H1 (cell line): ENCODE results near the gene MVP. TPM values are rescaled to one million over a fixed set of nuclear protein-coding genes. Genes with fewer than 3 reads are reported as not detected.
A peak's percentile ranks its signal among the peaks of the same experiment; 100 is the strongest.

ENCODE experiments used
- CTCF ChIA-PET: fragments of 300-600 bp; sonication (Branson Sonifier 250); formaldehyde crosslinking; loops from one replicate; lab custom pipeline; 2021; ENCODE audit not compliant: partially characterized antibody; lab: Charles Lee
- POLR2A ChIA-PET: fragments of 300-600 bp; sonication (Branson Sonifier 250); formaldehyde crosslinking; loops from one replicate; lab custom pipeline; 2021; ENCODE audit warnings: inconsistent platforms; ENCODE audit not compliant: partially characterized antibody; lab: Charles Lee
- DNase-seq, 2 experiments: peaks; one replicate each; pipeline versions ENCODE4 v3.0.0 to v3.0.0-alpha.2; 2010 to 2022; ENCODE audit warnings: low spot score in 2 of 2, low read depth in 1 of 2, mixed read lengths in 1 of 2
- FAIRE-seq: peaks from 2 replicates; lab custom pipeline; 2011; peaks lifted over from hg19 to GRCh38; lab: Jason Lieb, UNC
- H2AFZ ChIP-seq: 2 replicates; pipeline ENCODE4 v1.8.1; 2012; ENCODE audit warnings: low read length, inconsistent platforms
- H2AK5ac ChIP-seq: 2 replicates; pipeline ENCODE4 v1.6.1; 2013; ENCODE audit warnings: low read depth, low read length
- H2BK120ac ChIP-seq: replicated peaks from 2 replicates; pipeline ENCODE3; 2013; ENCODE audit warnings: low read depth, low read length, inconsistent platforms
- H2BK12ac ChIP-seq: 2 replicates; pipeline ENCODE4 v1.6.1; 2013; ENCODE audit warnings: low read depth, low read length
- H2BK15ac ChIP-seq: 2 replicates; pipeline ENCODE4 v1.6.1; 2013; ENCODE audit warnings: low read length
- H2BK20ac ChIP-seq: 2 replicates; pipeline ENCODE4 v1.6.1; 2013; ENCODE audit warnings: low read length
- H2BK5ac ChIP-seq: 2 replicates; pipeline ENCODE4 v1.6.1; 2013; ENCODE audit warnings: low read depth, low read length
- H3K14ac ChIP-seq: 2 replicates; pipeline ENCODE4 v1.6.1; 2013; ENCODE audit warnings: inconsistent platforms; ENCODE audit not compliant: insufficient read length
- H3K18ac ChIP-seq: 2 replicates; pipeline ENCODE4 v1.6.1; 2013; ENCODE audit warnings: low read length; ENCODE audit errors: extremely low read depth
- H3K23ac ChIP-seq: 2 replicates; pipeline ENCODE4 v1.6.1; 2013; ENCODE audit warnings: inconsistent platforms; ENCODE audit not compliant: insufficient read length
- H3K23me2 ChIP-seq: 2 replicates; pipeline ENCODE4 v1.6.1; 2013; ENCODE audit warnings: low read depth, low read length
- H3K27ac ChIP-seq: 2 replicates; pipeline ENCODE4 v1.6.1; 2011; ENCODE audit warnings: low read depth, low read length, inconsistent platforms
- H3K27me3 ChIP-seq, 4 experiments: replicated peaks in 1 of 4; 1 replicate in 1 of 4; 2 replicates in 3 of 4; pipeline versions ENCODE4 v1.6.1 to v1.8.1; 2011 to 2013; ENCODE audit warnings: low read length in 3 of 4, mild to moderate bottlenecking in 3 of 4, inconsistent platforms in 2 of 4, mixed read lengths in 2 of 4, moderate library complexity in 1 of 4; ENCODE audit not compliant: control insufficient read depth in 3 of 4, insufficient read depth in 3 of 4; ENCODE audit errors: extremely low read depth in 1 of 4
- H3K36me3 ChIP-seq, 4 experiments: 2 replicates each; pipeline versions ENCODE4 v1.6.1 to v1.8.1; 2011 to 2013; ENCODE audit warnings: mild to moderate bottlenecking in 4 of 4, low read length in 3 of 4, moderate library complexity in 2 of 4, control low read depth in 1 of 4, inconsistent platforms in 1 of 4; ENCODE audit not compliant: insufficient read depth in 4 of 4, control insufficient read depth in 2 of 4
- H3K4ac ChIP-seq: replicated peaks from 2 replicates; pipeline ENCODE3; 2013; ENCODE audit warnings: low read length, low read depth, mixed read lengths, inconsistent platforms; ENCODE audit not compliant: insufficient read length
- H3K4me1 ChIP-seq, 4 experiments: replicated peaks in 1 of 4; 1 replicate in 1 of 4; 2 replicates in 3 of 4; pipeline versions ENCODE4 v1.6.1 to v1.8.1; 2011 to 2013; ENCODE audit warnings: low read length in 3 of 4, inconsistent platforms in 2 of 4, mixed read lengths in 1 of 4; ENCODE audit not compliant: insufficient read depth in 4 of 4, control insufficient read depth in 3 of 4
- H3K4me2 ChIP-seq, 2 experiments: 2 replicates each; pipeline versions ENCODE4 v1.6.1 to v1.8.1; 2011 to 2013; ENCODE audit warnings: low read depth in 2 of 2, low read length in 2 of 2, control low read depth in 1 of 2, inconsistent platforms in 1 of 2, mild to moderate bottlenecking in 1 of 2; ENCODE audit not compliant: insufficient read depth in 1 of 2
- H3K4me3 ChIP-seq, 4 experiments: fragments of 200-600, 300-600 bp in 1 of 4; sonication (generic), shearing (Covaris generic), sonication (Bioruptor Twin) in 1 of 4; 2 replicates each; pipeline versions ENCODE4 v1.5.1 to v1.8.1; 2011 to 2016; ENCODE audit warnings: low read length in 4 of 4, low read depth in 3 of 4, control low read depth in 2 of 4, inconsistent platforms in 2 of 4, mild to moderate bottlenecking in 2 of 4, mixed read lengths in 1 of 4, moderate library complexity in 1 of 4; ENCODE audit not compliant: insufficient read depth in 2 of 4; ENCODE audit errors: extremely low read depth in 1 of 4
- H3K56ac ChIP-seq: replicated peaks from 2 replicates; pipeline ENCODE3; 2013; ENCODE audit warnings: low read depth, mild to moderate bottlenecking, mixed read lengths, low read length, inconsistent platforms; ENCODE audit not compliant: insufficient read length
- H3K79me1 ChIP-seq: 2 replicates; pipeline ENCODE4 v1.6.1; 2013; ENCODE audit warnings: low read depth, low read length, control low read depth
- H3K79me2 ChIP-seq, 2 experiments: 2 replicates each; pipeline versions ENCODE4 v1.6.1 to v1.8.1; 2012 to 2013; ENCODE audit warnings: low read length in 2 of 2, mild to moderate bottlenecking in 2 of 2, inconsistent platforms in 1 of 2; ENCODE audit not compliant: insufficient read depth in 2 of 2, control insufficient read depth in 1 of 2
- H3K9ac ChIP-seq, 4 experiments: replicated peaks in 1 of 4; 1 replicate in 1 of 4; 2 replicates in 3 of 4; pipeline versions ENCODE4 v1.6.1 to v1.8.1; 2011 to 2013; ENCODE audit warnings: low read depth in 3 of 4, low read length in 3 of 4, control low read depth in 2 of 4, mild to moderate bottlenecking in 2 of 4, moderate library complexity in 2 of 4, inconsistent platforms in 1 of 4; ENCODE audit errors: extremely low read depth in 1 of 4
- H3K9me3 ChIP-seq, 2 experiments: 2 replicates each; pipeline versions ENCODE4 v1.6.1 to v1.8.1; 2012 to 2013; ENCODE audit warnings: mild to moderate bottlenecking in 2 of 2, moderate library complexity in 2 of 2, control low read depth in 1 of 2, inconsistent platforms in 1 of 2, low read depth in 1 of 2, low read length in 1 of 2, mixed read lengths in 1 of 2; ENCODE audit not compliant: insufficient read depth in 2 of 2
- H4K20me1 ChIP-seq, 2 experiments: replicated peaks in 1 of 2; 2 replicates each; pipeline versions ENCODE3 to v1.8.1; 2011 to 2013; ENCODE audit warnings: inconsistent platforms in 2 of 2, low read length in 2 of 2, mild to moderate bottlenecking in 1 of 2; ENCODE audit not compliant: insufficient read depth in 2 of 2, control insufficient read depth in 1 of 2
- H4K5ac ChIP-seq: 2 replicates; pipeline ENCODE4 v1.6.1; 2013; ENCODE audit warnings: low read length, low read depth, mixed read lengths, inconsistent platforms; ENCODE audit not compliant: insufficient read length
- H4K8ac ChIP-seq: 2 replicates; pipeline ENCODE4 v1.8.0; 2013; ENCODE audit warnings: mild to moderate bottlenecking, moderate library complexity, low read length, inconsistent platforms; ENCODE audit not compliant: insufficient read depth; ENCODE audit errors: extremely low read depth
- H4K91ac ChIP-seq: replicated peaks from 2 replicates; pipeline ENCODE3; 2013; ENCODE audit warnings: low read length, mixed read lengths, inconsistent platforms; ENCODE audit not compliant: insufficient read length
- ASH2L ChIP-seq: fragments of 200-600, 300-600 bp; sonication (generic); IDR thresholded peaks from one replicate; pipeline ENCODE4 v1.7.1; 2017; ENCODE audit warnings: low read length
- CBX5 ChIP-seq: fragments of 300-800, 300-1000 bp; sonication (generic); IDR thresholded peaks from 2 replicates; pipeline ENCODE4 v1.7.1; 2016; ENCODE audit warnings: antibody characterized with exemption, low read length, low read depth
- EZH2 ChIP-seq: fragments of 200-600 bp; sonication (generic); IDR thresholded peaks from 2 replicates; pipeline ENCODE4 v1.7.1; 2012; ENCODE audit warnings: low read depth, mild to moderate bottlenecking, moderate library complexity, low read length, inconsistent platforms; ENCODE audit not compliant: severe bottlenecking
- GABPA ChIP-seq: IDR thresholded peaks from 2 replicates; pipeline ENCODE4 v1.6.1; 2011; ENCODE audit warnings: mild to moderate bottlenecking, low read length, moderate library complexity, borderline replicate concordance; ENCODE audit not compliant: insufficient read depth
- JUND ChIP-seq: IDR thresholded peaks from 2 replicates; pipeline ENCODE4 v1.6.1; 2011; ENCODE audit warnings: mild to moderate bottlenecking, improper control_type of control experiment, low read length
- NRF1 ChIP-seq: IDR thresholded peaks from 2 replicates; pipeline ENCODE4 v1.6.1; 2011; ENCODE audit warnings: mild to moderate bottlenecking, low read depth, low read length, improper control_type of control experiment
- RAD21 ChIP-seq, 2 experiments: IDR thresholded peaks in 1 of 2; conservative IDR thresholded peaks in 1 of 2; 2 replicates each; pipeline ENCODE4 v1.6.1; 2011; ENCODE audit warnings: low read depth in 2 of 2, low read length in 2 of 2, improper control_type of control experiment in 1 of 2, inconsistent platforms in 1 of 2, mild to moderate bottlenecking in 1 of 2, moderate library complexity in 1 of 2
- SIN3A ChIP-seq, 2 experiments: IDR thresholded peaks in 1 of 2; conservative IDR thresholded peaks in 1 of 2; 2 replicates each; pipeline ENCODE4 v1.6.1; 2011 to 2012; ENCODE audit warnings: low read length in 2 of 2, improper control_type of control experiment in 1 of 2, low read depth in 1 of 2, mild to moderate bottlenecking in 1 of 2
- SIX5 ChIP-seq: IDR thresholded peaks from 2 replicates; pipeline ENCODE4 v1.6.1; 2011; ENCODE audit warnings: mild to moderate bottlenecking, low read depth, low read length
- SP1 ChIP-seq: IDR thresholded peaks from 2 replicates; pipeline ENCODE4 v1.6.1; 2011; ENCODE audit warnings: low read depth, low read length
- SP2 ChIP-seq: IDR thresholded peaks from 2 replicates; pipeline ENCODE4 v1.6.1; 2012; ENCODE audit warnings: mild to moderate bottlenecking, low read length, inconsistent platforms
- TAF7 ChIP-seq: optimal IDR thresholded peaks from 2 replicates; pipeline ENCODE3; 2011; ENCODE audit warnings: low read depth, mild to moderate bottlenecking, inconsistent platforms, low read length, moderate library complexity, borderline replicate concordance
- TBP ChIP-seq: IDR thresholded peaks from 2 replicates; pipeline ENCODE4 v1.6.1; 2011; ENCODE audit warnings: low read depth, low read length, improper control_type of control experiment
- TEAD4 ChIP-seq: IDR thresholded peaks from 2 replicates; pipeline ENCODE4 v1.6.1; 2012; ENCODE audit warnings: low read depth, low read length, inconsistent platforms, mixed read lengths
- ZNF274 ChIP-seq: IDR thresholded peaks from 2 replicates; pipeline ENCODE4 v1.7.0; 2012; ENCODE audit warnings: low read length, borderline replicate concordance; ENCODE audit errors: extremely low read depth
- WGBS, 2 experiments: shearing (Covaris generic) in 1 of 2; methylation state at CpG; one replicate each; pipeline versions ENCODE4 v1.1.6 to v1.1.7; 2013 to 2015; ENCODE audit warnings: low lambda C conversion rate in 2 of 2, mixed read lengths in 2 of 2, inconsistent platforms in 1 of 2, low coverage in 1 of 2, missing lambda C conversion rate in 1 of 2; ENCODE audit not compliant: insufficient replicate concordance in 2 of 2, insufficient coverage in 1 of 2, insufficient read length in 1 of 2; ENCODE audit errors: extremely low coverage in 1 of 2, missing lambda C conversion rate in 1 of 2; 5-methylcytosine and 5-hydroxymethylcytosine counted together
- polyA plus RNA-seq, 7 experiments: library from polyadenylated mRNA; depleted of rRNA in 3 of 7; stranded (reverse) in 5 of 7; unstranded in 2 of 7; fragments of >200 nt in 5 of 7; fragments of 200-250 nt in 2 of 7; gene quantifications; 1 replicate in 5 of 7; 2 replicates in 1 of 7; 4 replicates in 1 of 7; pipeline versions ENCODE4 v1.2.1 to v1.2.3, GENCODE V29; 2011 to 2013; ENCODE audit warnings: missing spikeins in 2 of 7, mixed read lengths in 2 of 7
- total RNA-seq: library from RNA; stranded (reverse); fragmentation: NEBNext Ultra II Directional; extraction: Animal tissue kit (Norgen Biotek cat#: 25700); gene quantifications from 2 replicates; pipeline ENCODE4 v1.2.1, GENCODE V29; 2021

MVP gene
- total and polyA plus RNA-seq, 2 of the 8 experiments (the other 6 are each of a cell fraction or from before 2014, with no cell fraction given) = 1.9 TPM

GRCh38 chr16:29850998-29851397 is 30.7 kb downstream of the MVP start:
- no peak overlapping the region for H2BK12ac ChIP-seq
- ChIA-PET POLR2A (interaction anchor here (1.1 to 3.3 kb wide), 3 partner anchors 11 to 31 kb away, joined by 3 to 11 read pairs (median 4); partner anchors contain the start of genes CDIPT and MVP), CTCF (interaction anchor here (0.8 to 15.0 kb wide), 5 partner anchors 11 to 155 kb away, joined by 3 to 212 read pairs (median 4); partner anchors contain the start of genes MVP and PAGR1)
- no peak overlapping the region for H2BK20ac ChIP-seq
- H3K23me2 ChIP-seq = no peaks in the 10 kb centered on the region
- H3K23ac ChIP-seq = no peak overlapping the region
- H3K4me2 ChIP-seq = no peak overlapping the region
- no peak overlapping the region for H4K8ac ChIP-seq
- no peak for DNase-seq
- H3K14ac ChIP-seq = no peak overlapping the region
- no peaks in the 10 kb centered on the region for H3K79me1 ChIP-seq
- H2BK120ac ChIP-seq = no peak overlapping the region
- FAIRE-seq = peak; percentile 48
- no peak overlapping the region for H2BK15ac ChIP-seq
- no peak overlapping the region for H4K91ac ChIP-seq
- no peak overlapping the region for H3K4ac ChIP-seq
- no peak overlapping the region; the same call in 1 of the 2 replicates for H3K18ac ChIP-seq
- no peak overlapping the region for H3K27ac ChIP-seq
- H2AFZ ChIP-seq = no peak overlapping the region
- H3K79me2 ChIP-seq = no peaks in the 10 kb centered on the region
- no peak overlapping the region for H4K5ac ChIP-seq
- no peaks in the 10 kb centered on the region for H4K20me1 ChIP-seq
- H3K9me3 ChIP-seq = no peaks in the 10 kb centered on the region
- no peak overlapping the region for H3K4me3 ChIP-seq
- no peaks in the 10 kb centered on the region for H3K36me3 ChIP-seq
- WGBS, 2 experiments = 92% methylated on average over 3 of the region's 3 CpGs; no CpG with 5 or more reads in 1 of the 2 experiments
- H2BK5ac ChIP-seq = no peak overlapping the region
- no peak overlapping the region for H3K56ac ChIP-seq
- no peaks in the 10 kb centered on the region; a peak in 1 of 7 replicates for H3K4me1 ChIP-seq
- H2AK5ac ChIP-seq = no peak overlapping the region
- H3K27me3 ChIP-seq = no peaks in the 10 kb centered on the region
- no peak overlapping the region for H3K9ac ChIP-seq
- TF ChIP-seq RAD21 (IDR thresholded peaks at IDR 0.05 in 1 of 2, conservative IDR thresholded peaks at IDR 0.05 in 1 of 2; ENCODE audit: low read depth in 2 of 2, low read length in 2 of 2) (no peak), SP2 (no peak), TEAD4 (no peak), SP1 (no peak), TBP (no peak), EZH2 (no peak), TAF7 (no peak), SIX5 (no peak), NRF1 (no peak), CBX5 (no peak), ASH2L (no peak), JUND (no peak), SIN3A (conservative IDR thresholded peaks at IDR 0.05 in 1 of 2, IDR thresholded peaks at IDR 0.05 in 1 of 2; ENCODE audit: low read depth in 1 of 2, low read length in 2 of 2) (no peak), ZNF274 (no peak), GABPA (no peak)
